ENCODE results near the gene TTC9.
A peak's percentile ranks its signal among the peaks of the same experiment; 100 is the strongest.

GRCh38 chr14:70600382-70601157 is 41.1 kb upstream of the TTC9 start, which contains the start of gene MED6:
- TF ChIP-seq CTCF (IDR thresholded peaks at IDR 0.05) (no peak), POLR2A (IDR thresholded peaks at IDR 0.05) (peak; percentile 10), POLR2AphosphoS5 (IDR thresholded peaks at IDR 0.05) (peak; percentile 29 to 88 (median 61))

All from breast epithelium (tissue), 3 donors.